ENCODE results near the gene PNPO.
A peak's percentile ranks its signal among the peaks of the same experiment; 100 is the strongest.

The PNPO gene

DNA sequence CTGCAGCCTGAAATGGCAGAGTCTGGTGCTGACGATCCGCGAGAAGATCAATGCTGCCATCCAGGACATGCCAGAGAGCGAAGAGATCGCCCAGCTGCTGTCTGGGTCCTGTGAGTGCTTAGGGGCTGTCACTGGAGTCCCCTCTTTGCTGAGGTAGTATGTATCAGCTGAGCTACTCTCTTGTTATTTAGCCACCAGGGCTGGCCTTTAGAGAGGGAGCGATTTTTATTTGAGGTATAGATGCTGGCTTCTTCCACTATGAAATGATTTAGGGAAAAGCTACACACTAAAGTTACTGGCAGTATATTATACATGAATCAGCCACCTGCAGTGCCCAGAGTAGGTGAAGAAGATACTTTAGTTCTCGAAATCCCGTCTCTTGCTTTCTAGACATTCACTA is 32.2 kb downstream of the PNPO start:
- TF ChIP-seq EZH2phosphoT487 (IDR thresholded peaks at IDR 0.05; ENCODE audit: low read depth) = no peak
- TF ChIP-seq, protein P1, sequence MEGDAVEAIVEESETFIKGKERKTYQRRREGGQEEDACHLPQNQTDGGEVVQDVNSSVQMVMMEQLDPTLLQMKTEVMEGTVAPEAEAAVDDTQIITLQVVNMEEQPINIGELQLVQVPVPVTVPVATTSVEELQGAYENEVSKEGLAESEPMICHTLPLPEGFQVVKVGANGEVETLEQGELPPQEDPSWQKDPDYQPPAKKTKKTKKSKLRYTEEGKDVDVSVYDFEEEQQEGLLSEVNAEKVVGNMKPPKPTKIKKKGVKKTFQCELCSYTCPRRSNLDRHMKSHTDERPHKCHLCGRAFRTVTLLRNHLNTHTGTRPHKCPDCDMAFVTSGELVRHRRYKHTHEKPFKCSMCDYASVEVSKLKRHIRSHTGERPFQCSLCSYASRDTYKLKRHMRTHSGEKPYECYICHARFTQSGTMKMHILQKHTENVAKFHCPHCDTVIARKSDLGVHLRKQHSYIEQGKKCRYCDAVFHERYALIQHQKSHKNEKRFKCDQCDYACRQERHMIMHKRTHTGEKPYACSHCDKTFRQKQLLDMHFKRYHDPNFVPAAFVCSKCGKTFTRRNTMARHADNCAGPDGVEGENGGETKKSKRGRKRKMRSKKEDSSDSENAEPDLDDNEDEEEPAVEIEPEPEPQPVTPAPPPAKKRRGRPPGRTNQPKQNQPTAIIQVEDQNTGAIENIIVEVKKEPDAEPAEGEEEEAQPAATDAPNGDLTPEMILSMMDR (IDR thresholded peaks at IDR 0.05; ENCODE audit: low read depth, low read length) = no peak
- H3K9ac ChIP-seq (ENCODE audit: low read length) = no peak overlapping the region
- H3K9me3 ChIP-seq (ENCODE audit: insufficient read depth, low read length) = no peaks in the 10 kb centered on the region
- no peak overlapping the region for H2AFZ ChIP-seq (ENCODE audit: low read depth, low read length)
- no peak overlapping the region for H3K4me3 ChIP-seq (ENCODE audit: low read length)
- no peak overlapping the region for H3K4me2 ChIP-seq (ENCODE audit: low read length)
- peaks cover 17% of the 10 kb centered on the region for H3K4me1 ChIP-seq (ENCODE audit: low read length)
- no peaks in the 10 kb centered on the region for H4K20me1 ChIP-seq (ENCODE audit: insufficient read depth, low read length)
- no peaks in the 10 kb centered on the region for H3K27me3 ChIP-seq (ENCODE audit: low read depth, low read length)
- H3K79me2 ChIP-seq (ENCODE audit: low read length) = peaks cover 18% of the 10 kb centered on the region
- H3K27ac ChIP-seq (ENCODE audit: low read length) = no peak overlapping the region
- peaks cover 27% of the 10 kb centered on the region for H3K36me3 ChIP-seq (replicated peaks; ENCODE audit: low read depth, low read length)

DNA sequence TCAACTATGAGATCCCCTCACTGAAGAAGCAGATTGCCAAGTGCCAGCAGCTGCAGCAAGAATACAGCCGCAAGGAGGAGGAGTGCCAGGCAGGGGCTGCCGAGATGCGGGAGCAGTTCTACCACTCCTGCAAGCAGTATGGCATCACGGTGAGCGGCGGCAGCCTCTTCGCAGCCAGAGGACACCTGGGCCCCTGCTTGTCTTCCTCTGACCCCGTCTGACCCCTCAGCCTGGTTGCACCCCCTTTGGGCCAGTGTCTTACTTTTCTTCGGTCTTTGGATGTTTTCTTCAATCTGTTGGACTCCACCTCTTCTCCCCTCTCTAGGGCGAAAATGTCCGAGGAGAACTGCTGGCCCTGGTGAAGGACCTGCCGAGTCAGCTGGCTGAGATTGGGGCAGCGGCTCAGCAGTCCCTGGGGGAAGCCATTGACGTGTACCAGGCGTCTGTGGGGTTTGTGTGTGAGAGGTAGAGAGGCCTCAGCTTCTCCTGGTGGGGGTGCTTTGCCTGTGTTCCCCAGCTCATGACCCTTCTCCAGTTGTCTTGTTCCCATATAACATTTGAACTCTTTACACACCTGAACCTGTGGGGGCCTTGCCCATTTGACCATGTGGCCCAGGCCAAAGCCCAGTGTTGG is 33.9 kb downstream of the PNPO start:
- H3K27ac ChIP-seq (ENCODE audit: low read length) = no peak overlapping the region
- H3K36me3 ChIP-seq (replicated peaks; ENCODE audit: low read depth, low read length) = peaks cover 42% of the 10 kb centered on the region
- no peak overlapping the region for H3K4me3 ChIP-seq (ENCODE audit: low read length)

DNA sequence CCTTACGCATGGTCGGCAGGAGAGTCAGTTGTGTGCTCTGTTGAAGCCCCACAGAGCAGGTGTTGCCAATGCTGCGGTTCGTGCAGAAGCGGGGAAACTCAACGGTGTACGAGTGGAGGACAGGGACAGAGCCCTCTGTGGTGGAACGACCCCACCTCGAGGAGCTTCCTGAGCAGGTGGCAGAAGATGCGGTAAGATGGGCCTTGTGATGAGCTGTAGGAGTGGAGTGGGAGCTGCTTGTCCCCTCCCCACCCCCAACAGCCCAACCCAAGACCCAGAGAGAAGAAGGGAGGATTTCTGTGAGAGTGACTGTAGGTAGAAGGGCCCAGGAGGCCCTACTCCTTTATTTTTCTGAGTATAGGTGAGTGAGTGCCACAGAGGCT is 34.4 kb downstream of the PNPO start:
- Histone ChIP-seq H3K27me3 (ENCODE audit: low read depth, low read length) (no peaks in the 10 kb centered on the region), H2AFZ (ENCODE audit: low read depth, low read length) (no peak overlapping the region), H3K4me3 (ENCODE audit: low read length) (no peak overlapping the region), H3K4me1 (ENCODE audit: low read length) (peaks cover 10% of the 10 kb centered on the region), H3K9me3 (ENCODE audit: insufficient read depth, low read length) (no peaks in the 10 kb centered on the region), H3K9ac (ENCODE audit: low read length) (no peak overlapping the region), H3K36me3 (replicated peaks; ENCODE audit: low read depth, low read length) (peaks cover 45% of the 10 kb centered on the region), H3K27ac (ENCODE audit: low read length) (no peak overlapping the region), H3K4me2 (ENCODE audit: low read length) (no peak overlapping the region), H4K20me1 (ENCODE audit: insufficient read depth, low read length) (no peaks in the 10 kb centered on the region), H3K79me2 (ENCODE audit: low read length) (peaks cover 18% of the 10 kb centered on the region)
- TF ChIP-seq, protein P1 (IDR thresholded peaks at IDR 0.05; ENCODE audit: low read depth, low read length) = no peak
- no peak for TF ChIP-seq EZH2phosphoT487 (IDR thresholded peaks at IDR 0.05; ENCODE audit: low read depth)

More for the DNA sequence above, 33.9 kb downstream of the PNPO start:
- Histone ChIP-seq H3K4me2 (ENCODE audit: low read length) (no peak overlapping the region), H4K20me1 (ENCODE audit: insufficient read depth, low read length) (no peaks in the 10 kb centered on the region), H2AFZ (ENCODE audit: low read depth, low read length) (no peak overlapping the region), H3K79me2 (ENCODE audit: low read length) (peaks cover 18% of the 10 kb centered on the region), H3K9me3 (ENCODE audit: insufficient read depth, low read length) (no peaks in the 10 kb centered on the region), H3K9ac (ENCODE audit: low read length) (no peak overlapping the region), H3K4me1 (ENCODE audit: low read length) (peaks cover 10% of the 10 kb centered on the region), H3K27me3 (ENCODE audit: low read depth, low read length) (no peaks in the 10 kb centered on the region)
- TF ChIP-seq, protein P1 (IDR thresholded peaks at IDR 0.05; ENCODE audit: low read depth, low read length) = 0 out of 2 replicates have a peak, but pooled peaks have one; percentile 7
- TF ChIP-seq EZH2phosphoT487 (IDR thresholded peaks at IDR 0.05; ENCODE audit: low read depth) = no peak

DNA sequence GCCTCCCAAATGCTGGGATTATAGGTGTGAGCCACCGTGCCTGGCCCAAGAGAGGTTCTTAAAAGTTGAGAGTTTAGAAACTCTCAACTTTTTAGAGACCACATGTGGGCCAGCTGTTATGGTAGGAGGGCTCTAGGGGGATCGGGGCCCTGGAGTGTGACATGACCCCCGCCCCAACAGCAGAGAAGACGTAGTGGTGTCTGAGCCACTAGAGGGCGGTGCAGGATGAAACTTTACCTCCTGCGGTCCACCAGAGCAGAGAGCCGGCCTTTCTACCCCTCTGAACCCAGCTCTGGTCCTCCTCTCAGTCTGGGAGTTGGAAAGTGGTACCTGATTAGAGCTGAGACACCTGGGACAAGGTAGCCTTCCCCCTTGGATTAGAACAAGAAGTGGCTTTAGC is 37.0 kb downstream of the PNPO start:
- Histone ChIP-seq H3K36me3 (replicated peaks; ENCODE audit: low read depth, low read length) (peaks cover 63% of the 10 kb centered on the region), H3K79me2 (ENCODE audit: low read length) (no peaks in the 10 kb centered on the region), H4K20me1 (ENCODE audit: insufficient read depth, low read length) (no peaks in the 10 kb centered on the region), H3K4me1 (ENCODE audit: low read length) (no peaks in the 10 kb centered on the region), H3K27me3 (ENCODE audit: low read depth, low read length) (no peaks in the 10 kb centered on the region), H3K4me2 (ENCODE audit: low read length) (no peak overlapping the region), H3K27ac (ENCODE audit: low read length) (no peak overlapping the region), H2AFZ (ENCODE audit: low read depth, low read length) (no peak overlapping the region), H3K9me3 (ENCODE audit: insufficient read depth, low read length) (no peaks in the 10 kb centered on the region), H3K9ac (ENCODE audit: low read length) (no peak overlapping the region), H3K4me3 (ENCODE audit: low read length) (no peak overlapping the region)
- TF ChIP-seq EZH2phosphoT487 (IDR thresholded peaks at IDR 0.05; ENCODE audit: low read depth) = no peak
- TF ChIP-seq, protein P1 (IDR thresholded peaks at IDR 0.05; ENCODE audit: low read depth, low read length) = peak; percentile 72
